Glutamatergic neuron (in vitro differentiated cells): ENCODE results near the gene ACVRL1. TPM values are rescaled to one million over a fixed set of nuclear protein-coding genes. Genes with fewer than 3 reads are reported as not detected.

Experiments
- DNase-seq: peaks from one replicate; pipeline ENCODE4 v3.0.0; 2022
- H3K27ac Mint-ChIP-seq: one replicate; pipeline ENCODE4 v1.8.0; 2020; ENCODE audit warnings: mild to moderate bottlenecking, mixed read lengths, inconsistent platforms; ENCODE audit not compliant: unreplicated experiment
- H3K27me3 Mint-ChIP-seq: one replicate; pipeline ENCODE4 v1.8.0; 2020; ENCODE audit warnings: mild to moderate bottlenecking, moderate library complexity, mixed read lengths, inconsistent platforms; ENCODE audit not compliant: unreplicated experiment
- H3K36me3 Mint-ChIP-seq: one replicate; pipeline ENCODE4 v1.8.0; 2020; ENCODE audit warnings: mild to moderate bottlenecking, mixed read lengths, inconsistent platforms; ENCODE audit not compliant: unreplicated experiment
- H3K4me1 Mint-ChIP-seq: one replicate; pipeline ENCODE4 v1.8.0; 2020; ENCODE audit warnings: mild to moderate bottlenecking, low read depth, mixed read lengths, inconsistent platforms; ENCODE audit not compliant: unreplicated experiment
- H3K4me3 Mint-ChIP-seq: one replicate; pipeline ENCODE4 v1.8.0; 2020; ENCODE audit warnings: mild to moderate bottlenecking, mixed read lengths, inconsistent platforms; ENCODE audit not compliant: unreplicated experiment
- H3K9me3 Mint-ChIP-seq: one replicate; pipeline ENCODE4 v1.8.0; 2020; ENCODE audit warnings: mild to moderate bottlenecking, moderate library complexity, mixed read lengths, inconsistent platforms; ENCODE audit not compliant: unreplicated experiment
- total RNA-seq: library from RNA; stranded (reverse); fragmentation: NEBNext Ultra II Directional; extraction: Animal tissue kit (Norgen Biotek cat#: 25700); gene quantifications from one replicate; pipeline ENCODE4 v1.2.1, GENCODE V29; 2021; ENCODE audit not compliant: unreplicated experiment
- TF ChIP-seq, protein P1 (sequence below): fragments of 200-600 bp; sonication (generic); IDR thresholded peaks from one replicate; pipeline ENCODE4 v1.5.0; 2021; ENCODE audit not compliant: partially characterized antibody, unreplicated experiment

Gene ACVRL1
- total RNA-seq, 1 donor from 2014 or later, result 0.39 TPM

DNA sequence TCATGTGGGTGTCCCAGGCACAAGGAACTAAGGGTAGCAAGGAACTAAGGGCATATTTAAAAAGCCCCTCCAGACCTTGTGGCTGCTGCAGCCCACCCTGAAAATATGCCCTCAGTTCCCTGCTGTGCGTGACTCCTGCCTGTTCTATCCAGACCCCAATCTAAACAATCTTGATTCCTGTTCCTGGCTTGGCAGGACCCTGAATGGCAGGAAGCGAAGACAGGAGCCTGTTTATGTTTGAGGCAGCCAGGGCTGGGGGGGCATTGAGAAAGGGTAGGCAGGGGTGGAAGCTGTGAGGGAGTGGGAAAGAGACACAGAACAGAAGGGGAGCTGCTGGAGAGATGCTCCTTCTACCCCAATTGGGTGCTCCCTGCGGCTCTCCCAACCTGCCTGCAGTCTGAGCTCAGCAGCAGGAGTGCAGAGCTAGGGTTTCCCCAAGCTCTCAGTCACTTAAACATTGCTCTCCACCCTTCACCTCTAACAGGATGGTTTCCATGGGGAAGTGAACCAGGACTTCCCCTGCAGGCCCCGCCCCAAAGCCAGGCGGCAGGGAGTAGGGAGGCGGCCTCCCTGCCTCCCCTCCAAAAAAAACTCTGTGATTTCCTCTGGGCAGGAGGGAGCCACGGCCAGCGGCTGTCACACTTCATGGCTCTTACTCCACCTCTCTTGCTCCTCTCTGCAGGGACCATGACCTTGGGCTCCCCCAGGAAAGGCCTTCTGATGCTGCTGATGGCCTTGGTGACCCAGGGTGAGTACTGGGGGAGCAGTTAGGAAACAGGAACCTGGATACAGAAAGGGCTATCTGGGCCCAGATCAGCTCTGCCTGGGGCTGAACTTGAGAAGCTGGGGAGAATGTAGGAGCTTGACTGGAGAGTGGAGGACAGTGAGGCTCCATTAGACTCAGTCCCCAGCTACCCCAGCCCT, 4.7 kb downstream of the ACVRL1 start:
- H3K4me1 Mint-ChIP-seq, result peaks cover 4% of the 10 kb centered on the region
- H3K36me3 Mint-ChIP-seq, result no peaks in the 10 kb centered on the region
- peaks cover 2% of the 10 kb centered on the region for H3K9me3 Mint-ChIP-seq
- DNase-seq, result no peak
- no peak overlapping the region for H3K4me3 Mint-ChIP-seq
- H3K27ac Mint-ChIP-seq, result no peak overlapping the region
- H3K27me3 Mint-ChIP-seq, result peaks cover 5% of the 10 kb centered on the region
- TF ChIP-seq, protein P1, sequence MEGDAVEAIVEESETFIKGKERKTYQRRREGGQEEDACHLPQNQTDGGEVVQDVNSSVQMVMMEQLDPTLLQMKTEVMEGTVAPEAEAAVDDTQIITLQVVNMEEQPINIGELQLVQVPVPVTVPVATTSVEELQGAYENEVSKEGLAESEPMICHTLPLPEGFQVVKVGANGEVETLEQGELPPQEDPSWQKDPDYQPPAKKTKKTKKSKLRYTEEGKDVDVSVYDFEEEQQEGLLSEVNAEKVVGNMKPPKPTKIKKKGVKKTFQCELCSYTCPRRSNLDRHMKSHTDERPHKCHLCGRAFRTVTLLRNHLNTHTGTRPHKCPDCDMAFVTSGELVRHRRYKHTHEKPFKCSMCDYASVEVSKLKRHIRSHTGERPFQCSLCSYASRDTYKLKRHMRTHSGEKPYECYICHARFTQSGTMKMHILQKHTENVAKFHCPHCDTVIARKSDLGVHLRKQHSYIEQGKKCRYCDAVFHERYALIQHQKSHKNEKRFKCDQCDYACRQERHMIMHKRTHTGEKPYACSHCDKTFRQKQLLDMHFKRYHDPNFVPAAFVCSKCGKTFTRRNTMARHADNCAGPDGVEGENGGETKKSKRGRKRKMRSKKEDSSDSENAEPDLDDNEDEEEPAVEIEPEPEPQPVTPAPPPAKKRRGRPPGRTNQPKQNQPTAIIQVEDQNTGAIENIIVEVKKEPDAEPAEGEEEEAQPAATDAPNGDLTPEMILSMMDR, result no peak

DNA sequence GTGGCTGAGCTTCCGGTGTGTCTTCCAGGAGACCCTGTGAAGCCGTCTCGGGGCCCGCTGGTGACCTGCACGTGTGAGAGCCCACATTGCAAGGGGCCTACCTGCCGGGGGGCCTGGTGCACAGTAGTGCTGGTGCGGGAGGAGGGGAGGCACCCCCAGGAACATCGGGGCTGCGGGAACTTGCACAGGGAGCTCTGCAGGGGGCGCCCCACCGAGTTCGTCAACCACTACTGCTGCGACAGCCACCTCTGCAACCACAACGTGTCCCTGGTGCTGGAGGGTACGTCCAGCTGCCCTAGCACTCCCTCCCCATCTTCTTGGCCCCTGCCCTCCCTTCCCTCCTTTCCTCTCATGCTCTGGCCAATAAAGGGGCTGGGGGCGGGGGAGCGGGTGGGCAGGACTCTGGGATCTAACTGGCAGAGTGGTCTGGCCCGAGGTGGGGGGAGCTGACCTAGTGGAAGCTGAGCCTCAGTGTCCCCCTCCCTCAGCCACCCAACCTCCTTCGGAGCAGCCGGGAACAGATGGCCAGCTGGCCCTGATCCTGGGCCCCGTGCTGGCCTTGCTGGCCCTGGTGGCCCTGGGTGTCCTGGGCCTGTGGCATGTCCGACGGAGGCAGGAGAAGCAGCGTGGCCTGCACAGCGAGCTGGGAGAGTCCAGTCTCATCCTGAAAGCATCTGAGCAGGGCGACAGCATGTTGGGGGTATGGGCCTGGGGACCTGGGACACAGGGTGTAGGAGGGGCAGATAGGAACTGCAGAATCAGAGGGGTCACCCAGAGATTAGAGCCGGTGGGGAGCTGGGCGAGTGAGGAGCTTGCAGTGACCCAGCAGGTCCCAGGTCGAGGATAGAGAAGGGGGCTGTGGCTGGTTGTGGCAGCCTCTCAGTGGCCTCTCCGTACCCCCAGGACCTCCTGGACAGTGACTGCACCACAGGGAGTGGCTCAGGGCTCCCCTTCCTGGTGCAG, 6.0 kb downstream of the ACVRL1 start:
- Mint-ChIP-seq H3K27ac (no peak overlapping the region), H3K4me3 (no peak overlapping the region), H3K9me3 (peaks cover 2% of the 10 kb centered on the region), H3K4me1 (peaks cover 5% of the 10 kb centered on the region), H3K27me3 (peaks cover 5% of the 10 kb centered on the region), H3K36me3 (no peaks in the 10 kb centered on the region)
- TF ChIP-seq, protein P1, result no peak
- DNase-seq, result no peak

DNA sequence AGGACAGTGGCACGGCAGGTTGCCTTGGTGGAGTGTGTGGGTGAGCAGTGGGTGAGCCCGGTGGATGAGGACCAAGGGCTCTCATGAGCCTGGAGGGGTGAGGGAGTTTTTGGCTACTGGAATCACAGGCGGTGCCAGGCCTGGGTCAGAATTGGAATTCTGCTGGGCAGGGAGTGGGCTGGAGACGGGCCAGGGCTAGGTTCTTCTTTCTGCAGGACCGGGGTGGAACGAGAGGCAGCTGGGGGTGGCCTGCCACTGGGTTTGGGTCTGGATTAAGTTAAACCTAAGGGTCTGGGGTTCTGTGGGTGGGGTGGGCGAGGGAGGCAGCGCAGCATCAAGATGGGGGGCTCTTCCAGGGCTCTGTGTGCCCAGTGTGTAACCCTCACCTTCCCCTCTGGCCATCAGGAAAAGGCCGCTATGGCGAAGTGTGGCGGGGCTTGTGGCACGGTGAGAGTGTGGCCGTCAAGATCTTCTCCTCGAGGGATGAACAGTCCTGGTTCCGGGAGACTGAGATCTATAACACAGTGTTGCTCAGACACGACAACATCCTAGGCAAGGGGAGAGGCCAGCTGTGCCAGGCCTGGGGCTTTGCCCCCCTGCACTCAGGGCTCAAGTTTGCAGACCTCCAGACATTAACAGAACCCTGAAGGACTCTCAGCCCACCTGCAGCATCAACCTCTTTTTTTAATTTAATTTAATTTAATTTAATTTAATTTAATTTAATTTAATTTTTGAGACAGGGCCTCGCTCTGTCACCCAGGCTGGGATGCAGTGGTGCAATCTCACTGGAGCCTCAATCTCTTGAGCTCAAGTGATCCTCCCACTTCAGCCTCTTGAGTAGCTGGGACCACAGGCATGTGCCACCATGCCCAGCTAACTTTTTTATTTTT, 7.0 kb downstream of the ACVRL1 start:
- Mint-ChIP-seq H3K36me3 (no peaks in the 10 kb centered on the region), H3K4me1 (peaks cover 9% of the 10 kb centered on the region), H3K27ac (no peak overlapping the region), H3K4me3 (no peak overlapping the region), H3K27me3 (peaks cover 2% of the 10 kb centered on the region), H3K9me3 (peaks cover 2% of the 10 kb centered on the region)
- TF ChIP-seq, protein P1, result no peak
- no peak for DNase-seq

DNA sequence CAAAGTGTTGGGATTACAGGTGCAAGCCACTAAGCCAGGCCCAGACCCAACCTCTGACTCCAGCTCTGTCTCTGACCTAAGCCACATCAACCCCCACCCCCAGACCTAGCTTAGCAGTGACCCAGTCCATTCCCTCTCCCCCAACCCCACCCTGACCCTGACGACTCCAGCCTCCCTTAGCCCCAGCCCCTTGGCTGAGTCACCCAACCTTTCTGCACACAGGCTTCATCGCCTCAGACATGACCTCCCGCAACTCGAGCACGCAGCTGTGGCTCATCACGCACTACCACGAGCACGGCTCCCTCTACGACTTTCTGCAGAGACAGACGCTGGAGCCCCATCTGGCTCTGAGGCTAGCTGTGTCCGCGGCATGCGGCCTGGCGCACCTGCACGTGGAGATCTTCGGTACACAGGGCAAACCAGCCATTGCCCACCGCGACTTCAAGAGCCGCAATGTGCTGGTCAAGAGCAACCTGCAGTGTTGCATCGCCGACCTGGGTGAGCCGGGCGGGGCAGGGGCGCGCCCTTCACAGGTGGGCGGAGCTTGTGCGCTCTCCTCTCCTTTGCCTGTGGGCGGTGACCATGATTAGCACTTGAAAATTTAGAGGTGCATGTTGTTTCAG, 7.8 kb downstream of the ACVRL1 start:
- Mint-ChIP-seq H3K36me3 (no peaks in the 10 kb centered on the region), H3K9me3 (peaks cover 2% of the 10 kb centered on the region), H3K27ac (no peak overlapping the region), H3K4me3 (no peak overlapping the region), H3K27me3 (peaks cover 2% of the 10 kb centered on the region), H3K4me1 (peaks cover 11% of the 10 kb centered on the region)
- TF ChIP-seq, protein P1, result no peak
- no peak for DNase-seq
